Epithelial cell of esophagus (primary cell): ENCODE data around the gene PKHD1.
A peak's percentile ranks its signal among the peaks of the same experiment; 100 is the strongest.

Experiments
- DNase-seq: peaks from one replicate; pipeline ENCODE4 v3.0.0; 2010; ENCODE audit warnings: low read depth
- H3K4me3 ChIP-seq: 2 replicates; pipeline ENCODE4 v1.5.1; 2011; ENCODE audit warnings: mild to moderate bottlenecking, low read length, control low read depth
- TF ChIP-seq, protein P1 (sequence below): IDR thresholded peaks from 2 replicates; pipeline ENCODE4 v1.5.1; 2011; ENCODE audit warnings: low read depth, mild to moderate bottlenecking, low read length, control low read depth, inconsistent platforms; ENCODE audit not compliant: insufficient read depth; ENCODE audit errors: missing control alignments

Gene PKHD1

DNA sequence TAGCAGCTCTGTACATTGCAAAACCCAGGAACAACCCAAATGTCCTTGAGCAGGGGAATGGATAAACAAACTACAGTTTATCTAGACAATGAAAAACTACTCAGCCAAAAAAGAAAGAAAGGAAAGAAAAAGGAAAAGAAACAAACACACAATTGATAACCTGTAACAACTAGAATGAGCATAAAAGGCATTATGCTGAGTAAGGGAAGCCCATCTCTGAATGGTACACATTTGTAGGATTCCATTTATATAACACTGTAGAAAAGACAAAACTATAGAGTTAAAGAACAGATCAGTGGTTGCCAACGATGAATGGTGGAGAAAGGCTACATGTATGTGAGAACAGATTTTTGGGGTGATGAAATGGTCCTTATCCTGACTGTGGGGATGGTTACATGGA is 454.0 kb downstream of the PKHD1 start:
- DNase-seq = no peak
- TF ChIP-seq, protein P1, sequence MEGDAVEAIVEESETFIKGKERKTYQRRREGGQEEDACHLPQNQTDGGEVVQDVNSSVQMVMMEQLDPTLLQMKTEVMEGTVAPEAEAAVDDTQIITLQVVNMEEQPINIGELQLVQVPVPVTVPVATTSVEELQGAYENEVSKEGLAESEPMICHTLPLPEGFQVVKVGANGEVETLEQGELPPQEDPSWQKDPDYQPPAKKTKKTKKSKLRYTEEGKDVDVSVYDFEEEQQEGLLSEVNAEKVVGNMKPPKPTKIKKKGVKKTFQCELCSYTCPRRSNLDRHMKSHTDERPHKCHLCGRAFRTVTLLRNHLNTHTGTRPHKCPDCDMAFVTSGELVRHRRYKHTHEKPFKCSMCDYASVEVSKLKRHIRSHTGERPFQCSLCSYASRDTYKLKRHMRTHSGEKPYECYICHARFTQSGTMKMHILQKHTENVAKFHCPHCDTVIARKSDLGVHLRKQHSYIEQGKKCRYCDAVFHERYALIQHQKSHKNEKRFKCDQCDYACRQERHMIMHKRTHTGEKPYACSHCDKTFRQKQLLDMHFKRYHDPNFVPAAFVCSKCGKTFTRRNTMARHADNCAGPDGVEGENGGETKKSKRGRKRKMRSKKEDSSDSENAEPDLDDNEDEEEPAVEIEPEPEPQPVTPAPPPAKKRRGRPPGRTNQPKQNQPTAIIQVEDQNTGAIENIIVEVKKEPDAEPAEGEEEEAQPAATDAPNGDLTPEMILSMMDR = no peak
- no peak overlapping the region for H3K4me3 ChIP-seq

DNA sequence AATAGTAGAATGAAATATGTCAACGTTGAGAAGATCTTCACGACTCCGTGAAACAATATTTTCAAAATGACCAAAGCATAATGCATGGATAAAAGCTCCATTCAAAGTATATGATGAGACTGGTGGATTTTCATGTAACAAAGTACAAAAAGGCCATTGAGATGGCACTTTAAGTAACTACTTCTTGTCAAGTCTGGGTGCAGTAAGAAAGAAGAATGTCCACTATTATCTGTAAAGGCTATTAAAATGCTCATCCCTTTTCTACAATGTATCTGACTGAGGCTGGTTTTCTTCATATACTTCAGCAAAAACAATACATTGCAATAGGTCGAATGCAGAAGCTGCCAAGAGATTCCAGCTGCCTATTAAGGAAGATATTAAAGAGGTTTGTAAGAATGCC is 457.4 kb downstream of the PKHD1 start:
- H3K4me3 ChIP-seq = no peak overlapping the region
- TF ChIP-seq, protein P1 = no peak
- DNase-seq = no peak

DNA sequence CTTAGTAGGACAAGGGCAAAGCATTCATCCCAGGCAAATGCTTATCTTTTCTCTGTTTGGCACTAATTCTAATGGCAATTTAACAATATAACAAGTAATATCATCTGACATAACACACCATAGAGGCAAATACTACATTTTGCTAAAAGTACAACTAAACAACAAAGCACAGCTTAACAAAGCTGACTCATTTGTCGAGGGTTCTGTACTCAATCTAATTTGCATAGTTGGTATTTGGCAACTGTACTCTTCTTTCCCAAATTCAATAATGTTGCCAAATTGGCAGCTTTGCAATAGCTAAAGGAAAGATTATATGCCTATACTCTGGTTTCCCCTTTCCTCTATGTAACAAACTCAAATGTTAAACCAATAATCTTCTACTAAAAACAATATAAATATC is 461.0 kb downstream of the PKHD1 start:
- H3K4me3 ChIP-seq = no peak overlapping the region
- DNase-seq = peak; percentile 4
- TF ChIP-seq, protein P1 = no peak

DNA sequence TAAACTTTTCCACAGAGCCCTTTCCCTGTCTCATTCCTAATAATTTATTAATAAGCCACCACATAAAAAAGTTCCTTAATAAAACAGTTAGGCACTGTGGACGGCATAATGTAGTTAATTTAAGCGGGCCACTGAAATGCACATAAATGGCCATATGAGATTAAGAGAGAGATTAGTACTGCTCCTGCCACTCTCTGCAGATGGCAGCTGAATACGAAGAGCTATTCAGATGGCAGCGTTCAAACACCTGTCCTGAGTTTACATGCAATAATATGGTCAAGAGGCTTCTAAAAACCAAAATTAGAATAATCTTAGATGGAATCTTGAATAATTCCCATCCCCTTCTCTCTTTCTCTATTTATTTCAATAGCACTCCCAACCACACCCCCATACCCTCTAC is 461.8 kb downstream of the PKHD1 start:
- no peak overlapping the region for H3K4me3 ChIP-seq
- TF ChIP-seq, protein P1 = no peak
- DNase-seq = no peak

DNA sequence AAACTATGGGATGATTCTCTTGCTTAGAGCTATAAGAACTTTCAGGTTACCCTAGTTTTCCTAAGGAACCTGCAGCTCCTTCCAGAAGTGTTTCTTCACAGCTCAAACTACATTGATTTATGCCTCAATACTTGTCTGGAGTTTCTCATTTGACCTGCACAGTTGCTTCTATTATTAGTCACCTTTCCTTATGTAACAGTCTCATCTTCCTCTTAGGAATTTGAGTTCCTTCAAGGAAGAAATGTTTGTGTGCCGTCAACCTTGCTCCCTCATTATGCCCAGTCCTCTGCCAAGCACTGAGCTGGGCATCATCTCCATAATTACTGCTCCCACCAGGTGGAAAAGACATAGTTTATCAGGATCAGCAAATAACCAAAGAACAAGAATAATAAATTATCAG is 466.4 kb downstream of the PKHD1 start:
- peak; percentile 10 for DNase-seq
- H3K4me3 ChIP-seq = no peak overlapping the region
- TF ChIP-seq, protein P1 = no peak

DNA sequence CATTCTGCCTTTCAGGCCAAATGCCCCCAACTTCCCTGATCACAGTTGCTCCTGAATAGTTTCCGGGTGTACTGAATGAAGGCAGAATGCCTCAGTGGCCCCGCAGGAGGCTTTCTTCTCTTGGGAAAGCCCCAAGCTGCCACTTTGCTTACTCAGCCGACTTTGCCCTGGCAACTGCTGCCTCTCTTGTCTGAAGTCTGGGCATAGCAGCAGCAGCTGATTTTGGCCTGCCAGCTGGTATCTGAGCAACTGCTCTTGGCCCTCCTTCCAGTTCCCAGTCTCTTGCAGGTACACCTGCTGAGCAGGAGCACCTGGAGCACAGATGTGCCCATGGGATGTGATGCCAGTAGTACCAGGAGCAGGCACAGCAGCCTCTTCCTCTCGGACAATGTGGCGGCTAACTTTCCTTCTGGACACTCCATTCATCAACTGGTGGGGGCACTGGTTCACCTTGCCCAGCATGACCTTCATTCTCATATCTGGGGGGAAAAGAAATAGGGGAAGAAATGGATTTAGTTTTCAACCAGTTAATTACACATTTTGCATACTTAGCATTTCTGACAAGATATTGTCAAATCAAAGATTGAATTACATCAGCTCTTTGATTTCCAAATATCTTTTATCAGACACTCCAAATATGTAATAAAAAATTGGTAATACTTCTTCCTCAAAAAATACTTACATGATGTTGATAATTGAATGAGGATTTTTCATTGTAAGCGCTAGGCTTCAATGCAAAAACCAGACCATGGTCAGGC is 468.2 kb downstream of the PKHD1 start:
- no peak overlapping the region for H3K4me3 ChIP-seq
- TF ChIP-seq, protein P1 = no peak
- DNase-seq = peak; percentile 16

DNA sequence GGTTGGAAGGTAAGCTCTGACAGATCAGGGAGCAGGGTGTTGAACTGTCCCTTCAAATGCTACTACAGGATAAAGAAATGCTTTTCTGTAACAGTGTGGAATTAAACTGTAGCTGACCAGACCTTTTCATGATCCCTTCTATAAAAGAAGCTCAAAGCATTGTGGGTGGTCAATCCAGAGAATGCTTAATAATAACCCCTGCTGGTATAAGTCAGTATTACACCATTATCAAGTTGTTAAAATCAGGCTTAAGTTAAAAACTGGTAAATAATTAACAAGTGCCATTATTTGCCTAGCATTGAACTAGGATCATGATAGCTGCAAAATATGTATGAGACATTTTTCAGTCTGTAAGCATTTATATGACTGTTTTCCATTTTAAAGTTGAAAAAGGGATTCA is 468.9 kb downstream of the PKHD1 start:
- TF ChIP-seq, protein P1 = peak; percentile 41

More for the DNA sequence above, 468.9 kb downstream of the PKHD1 start:
- no peak overlapping the region for H3K4me3 ChIP-seq
- peak; percentile 38 for DNase-seq
